Measurements from ENCODE around the gene EEIG2. TPM values are rescaled to one million over a fixed set of nuclear protein-coding genes. Genes with fewer than 3 reads are reported as not detected.

Gene EEIG2
- total and polyA plus RNA-seq, 4 donors, result 3.7 to 24.6 (median 9.7) TPM

- Histone ChIP-seq H3K27me3 (ENCODE audit: control insufficient read depth in 3 of 3, insufficient read depth in 3 of 3, low read length in 2 of 3) (no peaks in the 10 kb centered on the region), H3K4me3 (no peak overlapping the region), H3K9ac (ENCODE audit: insufficient read depth in 1 of 2, low read length in 2 of 2) (no peak overlapping the region), H3K4me1 (ENCODE audit: control insufficient read depth in 5 of 5, insufficient read depth in 5 of 5, low read length in 5 of 5) (peaks cover 0 to 13% (median 4%) of the 10 kb centered on the region in 5 donors), H3K36me3 (ENCODE audit: control insufficient read depth in 4 of 4, insufficient read depth in 4 of 4, low read length in 4 of 4) (peaks cover 0 to 14% (median 6%) of the 10 kb centered on the region in 4 donors), H3K27ac (ENCODE audit: low read depth in 1 of 2, low read length in 1 of 2) (no peak overlapping the region), H3K9me3 (ENCODE audit: control insufficient read depth in 4 of 4, insufficient read depth in 3 of 4, low read length in 3 of 4) (no peaks in the 10 kb centered on the region)
- ATAC-seq (ENCODE audit: insufficient read depth, low FRiP score) (no peak), DNase-seq (no peak)
- 100% methylated on average over 1 of the region's 1 CpG for WGBS, 2 donors
- no peak for TF ChIP-seq CTCF (IDR thresholded peaks at IDR 0.05; ENCODE audit: control extremely low read depth, extremely low read depth)
Observed at GRCh38 chr1:108601708-108602410, 42.0 kb downstream of the EEIG2 start.

GRCh38 chr1:108605633-108606032, 45.7 kb downstream of the EEIG2 start:
- TF ChIP-seq CTCF (IDR thresholded peaks at IDR 0.05; ENCODE audit: control extremely low read depth, extremely low read depth), result no peak
- Histone ChIP-seq H3K9me3 (ENCODE audit: control insufficient read depth in 4 of 4, insufficient read depth in 3 of 4, low read length in 3 of 4) (no peaks in the 10 kb centered on the region), H3K4me1 (ENCODE audit: control insufficient read depth in 5 of 5, insufficient read depth in 5 of 5, low read length in 5 of 5) (peaks cover 0 to 23% (median 7%) of the 10 kb centered on the region in 5 donors), H3K27me3 (ENCODE audit: control insufficient read depth in 3 of 3, insufficient read depth in 3 of 3, low read length in 2 of 3) (no peaks in the 10 kb centered on the region), H3K9ac (ENCODE audit: insufficient read depth in 1 of 2, low read length in 2 of 2) (no peak overlapping the region), H3K36me3 (ENCODE audit: control insufficient read depth in 4 of 4, insufficient read depth in 4 of 4, low read length in 4 of 4) (peaks cover 0 to 17% (median 9%) of the 10 kb centered on the region in 4 donors), H3K4me3 (no peak overlapping the region), H3K27ac (ENCODE audit: low read depth in 1 of 2, low read length in 1 of 2) (no peak overlapping the region)
- no peak for ATAC-seq (ENCODE audit: insufficient read depth, low FRiP score)
- DNase-seq, result no peak

- H3K27ac ChIP-seq (ENCODE audit: low read depth in 1 of 2, low read length in 1 of 2), result no peak overlapping the region
- TF ChIP-seq CTCF (IDR thresholded peaks at IDR 0.05; ENCODE audit: control extremely low read depth, extremely low read depth), result no peak
- ATAC-seq (ENCODE audit: insufficient read depth, low FRiP score), result no peak
Observed at GRCh38 chr1:108606478-108606877, 46.6 kb downstream of the EEIG2 start.

More at GRCh38 chr1:108606478-108606877, 46.6 kb downstream of the EEIG2 start:
- H3K4me1 ChIP-seq (ENCODE audit: control insufficient read depth in 5 of 5, insufficient read depth in 5 of 5, low read length in 5 of 5), result peaks cover 0 to 24% (median 7%) of the 10 kb centered on the region in 5 donors
- no peak overlapping the region for H3K4me3 ChIP-seq
- DNase-seq, result no peak
- H3K36me3 ChIP-seq (ENCODE audit: control insufficient read depth in 4 of 4, insufficient read depth in 4 of 4, low read length in 4 of 4), result peaks cover 0 to 17% (median 9%) of the 10 kb centered on the region in 4 donors
- H3K9me3 ChIP-seq (ENCODE audit: control insufficient read depth in 4 of 4, insufficient read depth in 3 of 4, low read length in 3 of 4), result no peaks in the 10 kb centered on the region
- H3K27me3 ChIP-seq (ENCODE audit: control insufficient read depth in 3 of 3, insufficient read depth in 3 of 3, low read length in 2 of 3), result no peaks in the 10 kb centered on the region
- H3K9ac ChIP-seq (ENCODE audit: insufficient read depth in 1 of 2, low read length in 2 of 2), result no peak overlapping the region
